Muscle layer of colon (tissue), 2 donors: Measurements from ENCODE around the gene CDK6.

ENCODE experiments used
- H3K27ac ChIP-seq: one replicate; pipeline ENCODE4 v1.7.0; 2013; ENCODE audit warnings: low read depth, mild to moderate bottlenecking, low read length, moderate library complexity
- H3K27me3 ChIP-seq, 2 donors: one replicate each; pipeline ENCODE4 v1.7.0; 2013; ENCODE audit warnings: low read length in 2 of 2, mild to moderate bottlenecking in 2 of 2; ENCODE audit not compliant: insufficient read depth in 2 of 2, control insufficient read depth in 1 of 2
- H3K36me3 ChIP-seq: one replicate; pipeline ENCODE4 v1.7.0; 2013; ENCODE audit warnings: mild to moderate bottlenecking, low read length; ENCODE audit not compliant: insufficient read depth
- H3K4me1 ChIP-seq: one replicate; pipeline ENCODE4 v1.7.0; 2013; ENCODE audit warnings: mild to moderate bottlenecking, low read length; ENCODE audit not compliant: insufficient read depth
- H3K4me3 ChIP-seq, 2 donors: one replicate each; pipeline ENCODE4 v1.7.0; 2013; ENCODE audit warnings: low read length in 2 of 2, low read depth in 1 of 2, mild to moderate bottlenecking in 1 of 2, moderate library complexity in 1 of 2
- H3K9ac ChIP-seq: one replicate; pipeline ENCODE4 v1.7.0; 2013; ENCODE audit warnings: low read length
- H3K9me3 ChIP-seq: one replicate; pipeline ENCODE4 v1.7.0; 2013; ENCODE audit warnings: mild to moderate bottlenecking, low read length
- donor health status: abdominal sarcoma.
- donor health status: Adenocarcinoma of cecum.

The CDK6 gene

GRCh38 chr7:92783260-92784201, 52.8 kb downstream of the CDK6 start:
- no peak overlapping the region for H3K4me3 ChIP-seq
- H3K27me3 ChIP-seq = no peaks in the 10 kb centered on the region
- peaks cover 28% of the 10 kb centered on the region for H3K4me1 ChIP-seq
- no peaks in the 10 kb centered on the region for H3K9me3 ChIP-seq
- H3K27ac ChIP-seq = no peak overlapping the region
- no peak overlapping the region for H3K9ac ChIP-seq
- H3K36me3 ChIP-seq = no peaks in the 10 kb centered on the region

- no peaks in the 10 kb centered on the region for H3K36me3 ChIP-seq
- H3K9me3 ChIP-seq = no peaks in the 10 kb centered on the region
- peaks cover 28% of the 10 kb centered on the region for H3K4me1 ChIP-seq
- H3K27ac ChIP-seq = no peak overlapping the region
- no peak overlapping the region for H3K4me3 ChIP-seq
- H3K9ac ChIP-seq = no peak overlapping the region
- no peaks in the 10 kb centered on the region for H3K27me3 ChIP-seq
These were observed 53.5 kb downstream of the CDK6 start for GRCh38 chr7:92782855-92783254.

- Histone ChIP-seq H3K9ac (no peak overlapping the region), H3K9me3 (no peaks in the 10 kb centered on the region), H3K4me1 (peaks cover 28% of the 10 kb centered on the region), H3K27me3 (no peaks in the 10 kb centered on the region), H3K4me3 (no peak overlapping the region), H3K36me3 (no peaks in the 10 kb centered on the region), H3K27ac (no peak overlapping the region)
These were observed 54.1 kb downstream of the CDK6 start for GRCh38 chr7:92782236-92782635.

GRCh38 chr7:92781117-92781720, 55.2 kb downstream of the CDK6 start:
- no peak overlapping the region for H3K27ac ChIP-seq
- H3K36me3 ChIP-seq = no peaks in the 10 kb centered on the region
- H3K9ac ChIP-seq = no peak overlapping the region
- no peaks in the 10 kb centered on the region for H3K9me3 ChIP-seq
- no peaks in the 10 kb centered on the region for H3K27me3 ChIP-seq
- H3K4me3 ChIP-seq = no peak overlapping the region
- peaks cover 28% of the 10 kb centered on the region for H3K4me1 ChIP-seq

GRCh38 chr7:92778972-92779371, 57.4 kb downstream of the CDK6 start:
- H3K4me1 ChIP-seq = peaks cover 18% of the 10 kb centered on the region

GRCh38 chr7:92777993-92778392, 58.4 kb downstream of the CDK6 start:
- no peaks in the 10 kb centered on the region for H3K9me3 ChIP-seq
- H3K27ac ChIP-seq = no peak overlapping the region
- no peak overlapping the region for H3K9ac ChIP-seq
- peaks cover 18% of the 10 kb centered on the region for H3K4me1 ChIP-seq
- H3K27me3 ChIP-seq = no peaks in the 10 kb centered on the region
- H3K36me3 ChIP-seq = peaks cover 9% of the 10 kb centered on the region
- H3K4me3 ChIP-seq = no peak overlapping the region

More at GRCh38 chr7:92778972-92779371, 57.4 kb downstream of the CDK6 start:
- H3K36me3 ChIP-seq = peaks cover 2% of the 10 kb centered on the region
- no peak overlapping the region for H3K4me3 ChIP-seq
- H3K9me3 ChIP-seq = no peaks in the 10 kb centered on the region
- H3K27ac ChIP-seq = no peak overlapping the region
- H3K27me3 ChIP-seq = no peaks in the 10 kb centered on the region
- no peak overlapping the region for H3K9ac ChIP-seq

- Histone ChIP-seq H3K4me1 (peaks cover 11% of the 10 kb centered on the region), H3K27ac (no peak overlapping the region), H3K9ac (no peak overlapping the region), H3K27me3 (no peaks in the 10 kb centered on the region), H3K36me3 (peaks cover 11% of the 10 kb centered on the region), H3K4me3 (no peak overlapping the region), H3K9me3 (no peaks in the 10 kb centered on the region)
These were observed 62.6 kb downstream of the CDK6 start for GRCh38 chr7:92773808-92774207.

GRCh38 chr7:92769844-92770243, 66.5 kb downstream of the CDK6 start:
- H3K9ac ChIP-seq = no peak overlapping the region
- no peak overlapping the region for H3K27ac ChIP-seq
- H3K27me3 ChIP-seq = no peaks in the 10 kb centered on the region
- H3K36me3 ChIP-seq = peaks cover 11% of the 10 kb centered on the region
- H3K9me3 ChIP-seq = no peaks in the 10 kb centered on the region
- H3K4me3 ChIP-seq = no peak overlapping the region
- peaks cover 39% of the 10 kb centered on the region for H3K4me1 ChIP-seq

GRCh38 chr7:92769394-92769699, 67.0 kb downstream of the CDK6 start:
- no peak overlapping the region for H3K9ac ChIP-seq
- no peak overlapping the region for H3K4me3 ChIP-seq
- H3K36me3 ChIP-seq = peaks cover 11% of the 10 kb centered on the region
- peaks cover 39% of the 10 kb centered on the region for H3K4me1 ChIP-seq
- no peaks in the 10 kb centered on the region for H3K27me3 ChIP-seq
- no peaks in the 10 kb centered on the region for H3K9me3 ChIP-seq
- no peak overlapping the region for H3K27ac ChIP-seq

- Histone ChIP-seq H3K27ac (no peak overlapping the region), H3K9me3 (no peaks in the 10 kb centered on the region), H3K9ac (no peak overlapping the region), H3K36me3 (peaks cover 7% of the 10 kb centered on the region), H3K4me1 (peaks cover 39% of the 10 kb centered on the region), H3K4me3 (no peak overlapping the region), H3K27me3 (no peaks in the 10 kb centered on the region)
These were observed 67.6 kb downstream of the CDK6 start for GRCh38 chr7:92768501-92769393.

GRCh38 chr7:92767437-92767836, 68.9 kb downstream of the CDK6 start:
- H3K27ac ChIP-seq = no peak overlapping the region
- H3K4me3 ChIP-seq = no peak overlapping the region
- no peaks in the 10 kb centered on the region for H3K27me3 ChIP-seq
- H3K9ac ChIP-seq = no peak overlapping the region
- H3K4me1 ChIP-seq = peaks cover 39% of the 10 kb centered on the region
- no peaks in the 10 kb centered on the region for H3K9me3 ChIP-seq
- H3K36me3 ChIP-seq = no peaks in the 10 kb centered on the region
